HG02973 (cell line): ENCODE results near the gene NUP205.
A peak's percentile ranks its signal among the peaks of the same experiment; 100 is the strongest.

Source experiments
- ATAC-seq: cut with Tn5 transposase; IDR thresholded peaks from one replicate; pipeline ENCODE4 v1.9.1; 2021; ENCODE audit warnings: moderate library complexity; ENCODE audit not compliant: unreplicated experiment

NUP205 gene, protein sequence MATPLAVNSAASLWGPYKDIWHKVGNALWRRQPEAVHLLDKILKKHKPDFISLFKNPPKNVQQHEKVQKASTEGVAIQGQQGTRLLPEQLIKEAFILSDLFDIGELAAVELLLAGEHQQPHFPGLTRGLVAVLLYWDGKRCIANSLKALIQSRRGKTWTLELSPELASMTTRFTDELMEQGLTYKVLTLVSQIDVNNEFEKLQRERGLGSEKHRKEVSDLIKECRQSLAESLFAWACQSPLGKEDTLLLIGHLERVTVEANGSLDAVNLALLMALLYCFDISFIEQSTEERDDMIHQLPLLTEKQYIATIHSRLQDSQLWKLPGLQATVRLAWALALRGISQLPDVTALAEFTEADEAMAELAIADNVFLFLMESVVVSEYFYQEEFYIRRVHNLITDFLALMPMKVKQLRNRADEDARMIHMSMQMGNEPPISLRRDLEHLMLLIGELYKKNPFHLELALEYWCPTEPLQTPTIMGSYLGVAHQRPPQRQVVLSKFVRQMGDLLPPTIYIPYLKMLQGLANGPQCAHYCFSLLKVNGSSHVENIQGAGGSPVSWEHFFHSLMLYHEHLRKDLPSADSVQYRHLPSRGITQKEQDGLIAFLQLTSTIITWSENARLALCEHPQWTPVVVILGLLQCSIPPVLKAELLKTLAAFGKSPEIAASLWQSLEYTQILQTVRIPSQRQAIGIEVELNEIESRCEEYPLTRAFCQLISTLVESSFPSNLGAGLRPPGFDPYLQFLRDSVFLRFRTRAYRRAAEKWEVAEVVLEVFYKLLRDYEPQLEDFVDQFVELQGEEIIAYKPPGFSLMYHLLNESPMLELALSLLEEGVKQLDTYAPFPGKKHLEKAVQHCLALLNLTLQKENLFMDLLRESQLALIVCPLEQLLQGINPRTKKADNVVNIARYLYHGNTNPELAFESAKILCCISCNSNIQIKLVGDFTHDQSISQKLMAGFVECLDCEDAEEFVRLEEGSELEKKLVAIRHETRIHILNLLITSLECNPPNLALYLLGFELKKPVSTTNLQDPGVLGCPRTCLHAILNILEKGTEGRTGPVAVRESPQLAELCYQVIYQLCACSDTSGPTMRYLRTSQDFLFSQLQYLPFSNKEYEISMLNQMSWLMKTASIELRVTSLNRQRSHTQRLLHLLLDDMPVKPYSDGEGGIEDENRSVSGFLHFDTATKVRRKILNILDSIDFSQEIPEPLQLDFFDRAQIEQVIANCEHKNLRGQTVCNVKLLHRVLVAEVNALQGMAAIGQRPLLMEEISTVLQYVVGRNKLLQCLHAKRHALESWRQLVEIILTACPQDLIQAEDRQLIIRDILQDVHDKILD (N-terminal part only)

DNA sequence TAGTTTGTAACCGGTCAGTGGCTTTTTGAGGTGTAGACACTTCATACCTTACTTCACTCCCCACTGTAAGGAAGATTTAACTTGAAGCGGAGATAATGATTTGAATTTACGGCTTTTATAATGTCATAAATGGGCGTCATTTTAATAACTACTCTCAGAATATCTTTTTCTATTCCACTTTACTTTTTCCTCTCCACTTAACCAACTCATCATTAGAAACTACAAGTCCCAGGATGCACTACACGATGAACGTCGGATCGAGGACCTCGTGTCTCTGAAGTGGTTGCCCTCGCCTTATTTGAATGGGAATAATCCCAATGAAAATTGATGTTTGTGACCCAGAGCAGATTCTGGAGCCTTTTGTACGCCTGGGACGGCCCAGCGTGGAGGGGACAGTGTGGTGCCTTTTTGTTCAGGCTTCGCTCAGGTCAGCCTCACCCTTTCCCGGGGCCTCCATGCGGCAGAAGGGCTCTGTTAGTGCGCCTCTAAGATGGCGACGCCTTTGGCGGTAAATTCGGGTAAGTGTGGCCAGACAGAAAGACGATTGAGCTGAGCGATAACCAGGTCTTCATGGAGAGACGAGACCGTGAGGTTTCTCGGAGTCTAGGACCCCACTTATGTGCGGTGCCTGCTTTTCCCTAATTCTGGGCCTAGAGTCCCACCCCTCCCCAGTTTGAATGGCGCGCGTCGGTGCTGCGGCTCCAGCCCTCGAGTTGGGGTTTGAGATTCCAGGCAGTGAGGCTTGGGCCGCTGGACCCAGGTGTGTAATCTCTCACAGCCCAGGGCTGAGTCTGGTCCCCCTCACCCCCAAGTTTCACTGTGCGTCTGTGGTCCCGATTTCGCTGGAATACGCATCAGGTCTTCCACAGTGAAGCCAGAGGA lies at the start of gene NUP205:
TSS of gene NUP205 (plus strand) at position 463 of the 882 bp plus-strand sequence. CDS start at position 491, 28 bp downstream.
- peak; percentile 62 for ATAC-seq

DNA sequence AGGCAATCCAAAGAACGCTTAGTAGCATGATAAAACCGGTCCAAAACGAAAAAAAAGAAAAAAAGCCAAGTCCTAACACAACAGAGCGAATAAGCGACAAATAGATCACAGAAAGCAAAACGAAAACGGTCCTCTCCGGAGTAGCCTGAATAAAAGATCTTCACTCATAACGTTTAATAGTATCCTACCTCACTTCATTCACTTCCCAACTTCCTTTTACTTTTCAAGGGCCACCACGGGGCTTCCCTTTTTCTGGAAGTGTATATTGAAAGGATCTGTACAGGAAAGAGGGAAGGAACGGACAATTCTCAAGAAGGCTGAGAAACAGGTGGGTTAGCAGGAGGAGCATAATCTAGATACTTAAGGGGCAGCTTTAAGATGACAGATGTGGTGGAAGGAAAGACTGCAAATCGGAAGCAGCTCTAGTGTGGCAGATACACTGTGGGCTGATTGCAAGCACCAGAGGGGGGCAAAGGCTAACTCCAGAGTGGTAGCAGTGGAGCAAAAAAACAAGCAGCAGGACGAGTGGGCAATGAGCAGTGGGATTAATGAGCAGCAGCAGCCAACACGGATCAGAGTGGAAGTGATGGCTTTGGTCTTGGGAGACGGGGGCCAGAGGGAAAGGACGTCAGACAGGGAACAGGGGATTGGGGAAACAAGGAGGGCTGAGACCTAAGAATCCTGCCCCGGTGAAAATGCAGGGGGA lies 48.7 kb upstream of the NUP205 start:
- ATAC-seq, result no peak

DNA sequence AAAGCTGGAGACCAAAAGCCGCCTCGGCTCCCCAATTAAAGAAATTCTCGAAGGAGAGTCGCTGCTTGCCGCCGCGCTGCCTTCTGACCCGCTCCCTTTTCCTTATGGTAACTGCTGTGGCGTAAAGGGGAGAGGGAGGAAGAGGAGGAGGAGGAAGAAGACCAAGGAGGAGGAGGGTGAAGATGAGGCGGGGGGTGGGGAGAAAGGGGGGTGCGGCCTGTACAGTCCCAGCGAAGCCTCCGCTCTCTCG lies 48.2 kb upstream of the NUP205 start:
- no peak for ATAC-seq

DNA sequence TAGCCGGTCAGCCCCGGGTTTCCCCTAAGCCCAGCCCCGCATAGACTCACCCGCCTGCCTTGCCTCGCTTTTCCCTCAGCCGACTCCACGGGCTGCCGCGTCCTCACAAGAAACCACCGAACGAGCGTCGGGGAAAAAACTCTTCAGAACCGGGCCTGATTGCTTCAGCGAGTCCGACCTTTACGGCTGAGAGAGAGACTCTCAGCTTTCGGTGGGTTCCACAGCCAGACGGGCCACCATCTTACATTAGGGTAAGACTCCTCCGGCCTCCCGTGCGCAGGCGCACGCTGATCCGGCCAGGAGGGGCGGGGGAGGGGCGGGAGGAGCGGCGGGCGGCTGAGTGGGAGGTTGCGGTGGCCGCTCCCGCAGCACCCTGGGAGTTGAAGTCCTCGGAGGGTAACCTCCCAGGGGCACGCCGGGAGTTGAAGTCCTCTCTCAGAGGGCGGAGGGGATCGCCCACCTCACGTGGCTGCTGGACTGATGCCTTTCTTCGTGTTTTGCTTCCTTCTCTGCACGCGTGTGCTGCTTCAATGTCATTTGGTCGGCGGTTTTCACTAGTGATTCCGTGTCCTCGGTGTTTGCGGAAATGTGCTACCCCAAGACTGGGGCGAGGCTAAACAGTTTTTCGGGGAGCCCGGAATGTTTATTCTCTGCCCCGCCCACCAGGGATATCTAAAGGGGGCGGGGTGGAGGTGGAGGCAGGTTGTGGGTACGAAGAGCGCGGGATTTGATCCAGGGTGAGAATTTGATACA lies 47.7 kb upstream of the NUP205 start, which contains the start of gene CNOT4:
TSS of gene CNOT4 (minus strand) at position 264 of the 753 bp plus-strand sequence. CDS start 71,771 bp downstream, outside the sequence.
- ATAC-seq, result peak; percentile 94

DNA sequence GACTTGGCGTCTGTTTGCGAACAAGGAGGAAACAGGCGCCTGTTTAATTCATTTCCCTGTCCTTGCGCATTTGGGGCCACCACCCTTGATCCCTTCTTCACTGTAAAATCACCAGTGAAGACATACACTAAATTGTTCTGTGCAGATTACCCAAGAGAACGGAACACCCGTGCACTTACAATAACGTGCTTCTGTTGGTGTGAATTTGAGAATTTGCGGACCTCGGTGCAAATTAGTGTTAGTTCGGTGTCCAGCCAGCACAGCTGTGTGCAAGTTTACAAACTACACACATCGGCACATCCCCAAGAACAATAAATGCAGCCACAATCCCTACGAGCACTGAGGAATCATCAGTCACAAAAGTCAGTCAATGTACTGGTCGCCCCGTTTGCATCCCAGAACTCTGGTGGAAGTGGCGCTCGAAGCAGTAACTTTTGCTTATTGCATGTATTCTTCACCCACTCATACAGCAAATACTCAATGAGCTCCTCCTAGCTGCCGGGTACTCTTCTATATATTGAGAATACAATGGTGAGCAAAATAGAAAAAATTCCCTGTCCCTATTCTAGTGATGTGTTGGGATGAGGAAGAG lies 47.0 kb upstream of the NUP205 start:
- no peak for ATAC-seq

DNA sequence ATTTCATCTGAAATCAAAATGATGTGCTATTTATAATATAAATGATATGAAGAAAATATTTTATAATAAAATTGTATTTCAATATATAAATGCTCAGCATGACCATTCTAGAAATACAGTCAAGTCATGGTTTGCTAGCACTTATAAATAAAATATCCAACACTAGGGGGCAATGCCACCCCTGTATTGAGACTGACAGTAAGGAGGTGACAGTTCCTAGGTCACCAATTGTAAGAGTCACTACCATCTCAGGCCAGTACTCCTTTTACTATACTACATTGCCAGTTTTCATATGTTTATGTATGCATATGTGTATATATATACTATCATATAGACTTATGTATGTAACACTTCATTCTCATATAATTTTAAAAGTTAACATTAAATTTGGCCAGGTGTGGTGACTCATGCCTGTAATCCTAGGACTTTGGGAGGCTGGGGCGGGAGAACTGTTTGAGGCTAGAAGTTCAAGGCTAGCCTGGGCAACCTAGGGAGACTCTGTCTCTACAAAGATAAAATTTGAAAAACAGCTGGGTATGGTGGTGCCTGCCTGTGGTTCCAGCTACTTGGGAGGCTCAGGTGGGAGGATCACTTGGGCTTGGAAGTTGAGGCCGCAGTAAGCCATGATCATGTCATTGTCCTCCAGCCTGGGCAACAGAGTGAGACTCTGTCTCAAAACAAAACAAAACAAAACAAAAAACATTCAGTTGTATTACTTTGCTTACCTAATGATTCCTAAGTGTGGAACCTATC lies 45.4 kb upstream of the NUP205 start:
- ATAC-seq, result peak; percentile 33

DNA sequence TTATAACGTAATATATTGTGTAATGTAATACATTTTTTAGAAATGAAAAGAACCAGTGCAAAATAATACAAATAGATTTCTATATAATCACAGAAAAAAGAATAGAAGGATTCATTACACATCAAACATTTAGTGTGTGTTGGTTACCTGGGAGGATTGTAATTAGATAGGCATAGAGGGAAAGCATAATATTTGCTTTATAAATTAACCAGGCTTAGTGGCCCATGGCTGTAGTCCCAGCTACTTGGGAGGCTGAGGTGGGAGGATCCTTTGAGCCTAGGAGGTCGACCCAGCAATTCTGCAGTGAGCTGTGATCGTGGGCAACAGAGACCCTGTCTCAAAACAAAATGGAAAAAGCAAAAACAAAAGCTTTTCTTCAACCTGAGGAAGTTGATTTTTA lies 42.9 kb upstream of the NUP205 start:
- ATAC-seq, result no peak

DNA sequence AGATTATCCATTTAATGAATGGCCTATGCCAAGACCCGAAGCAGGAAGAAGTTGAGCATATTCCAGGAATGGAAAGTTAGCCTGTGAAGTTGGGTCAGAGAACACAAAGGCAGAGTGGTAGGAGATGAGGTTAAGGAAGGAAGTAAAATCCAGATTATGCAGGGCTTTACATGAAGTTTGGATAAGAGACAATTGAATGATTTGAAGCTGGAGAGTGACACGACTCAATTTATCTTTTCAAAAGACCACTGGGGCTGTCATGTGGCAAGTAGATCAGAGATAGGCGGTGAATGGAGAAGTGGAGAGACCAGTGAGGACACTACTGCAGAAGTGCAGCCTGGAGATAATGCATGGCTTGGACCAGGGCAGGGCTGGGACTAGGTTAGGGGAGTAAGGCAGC lies 40.7 kb upstream of the NUP205 start:
- no peak for ATAC-seq

DNA sequence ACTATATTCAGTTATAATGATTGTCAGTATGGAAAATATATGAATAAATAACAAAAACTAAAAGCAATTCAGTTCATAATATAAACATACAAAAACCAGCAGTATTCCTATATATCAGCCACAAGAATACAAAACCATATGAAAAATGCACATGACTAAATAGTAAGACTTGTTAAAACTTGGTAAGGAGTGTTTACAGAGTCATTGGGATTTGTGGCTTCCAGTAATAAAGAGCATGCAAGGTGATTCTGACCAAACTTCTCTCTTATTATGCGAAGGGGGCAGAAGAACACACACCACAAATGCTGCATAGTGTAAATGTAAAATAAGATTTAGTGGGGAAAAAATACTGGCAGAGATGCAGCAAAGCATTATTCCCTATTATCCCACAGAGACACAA lies 39.0 kb upstream of the NUP205 start:
- no peak for ATAC-seq

DNA sequence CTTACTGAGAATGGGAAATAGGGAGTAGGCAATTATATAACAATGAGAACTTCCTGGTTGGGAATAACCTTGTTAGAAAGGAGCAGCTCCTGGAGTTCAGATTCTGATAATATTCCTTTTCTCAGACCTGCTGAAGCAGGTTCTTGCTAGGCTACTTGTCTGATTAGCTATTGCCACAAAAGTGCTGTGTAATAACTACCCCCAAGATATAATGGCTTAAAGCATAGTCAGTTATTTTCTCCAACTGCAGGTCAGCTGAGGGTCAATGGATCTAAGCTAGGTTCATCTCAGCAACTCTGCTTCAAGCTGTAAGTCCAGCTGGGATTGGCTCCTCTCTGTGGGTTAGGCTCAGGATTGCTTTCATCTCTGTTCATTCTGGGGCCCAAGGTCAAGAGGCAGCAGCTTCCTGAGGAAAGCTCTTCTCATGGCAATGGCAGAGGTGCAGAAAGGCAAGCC lies 38.5 kb upstream of the NUP205 start:
- ATAC-seq, result no peak

DNA sequence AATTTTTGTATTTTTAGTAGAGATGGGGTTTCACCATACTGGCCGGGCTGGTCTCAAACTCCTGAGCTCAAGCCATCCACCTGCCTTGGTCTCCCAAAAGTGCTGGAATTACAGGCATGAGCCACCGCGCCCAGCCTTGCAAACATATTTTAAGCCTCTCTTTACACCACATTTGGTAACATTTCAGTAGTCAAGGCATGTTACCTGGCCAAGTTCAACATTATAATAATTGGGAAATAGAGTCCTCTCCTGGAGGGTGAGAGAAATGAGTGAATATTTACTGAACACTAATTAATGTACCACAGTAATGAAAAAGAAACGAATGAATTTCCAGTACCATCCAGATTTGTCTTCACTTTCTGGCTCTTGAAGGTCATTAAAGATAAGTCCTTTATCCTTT lies 37.8 kb upstream of the NUP205 start:
- ATAC-seq, result no peak

DNA sequence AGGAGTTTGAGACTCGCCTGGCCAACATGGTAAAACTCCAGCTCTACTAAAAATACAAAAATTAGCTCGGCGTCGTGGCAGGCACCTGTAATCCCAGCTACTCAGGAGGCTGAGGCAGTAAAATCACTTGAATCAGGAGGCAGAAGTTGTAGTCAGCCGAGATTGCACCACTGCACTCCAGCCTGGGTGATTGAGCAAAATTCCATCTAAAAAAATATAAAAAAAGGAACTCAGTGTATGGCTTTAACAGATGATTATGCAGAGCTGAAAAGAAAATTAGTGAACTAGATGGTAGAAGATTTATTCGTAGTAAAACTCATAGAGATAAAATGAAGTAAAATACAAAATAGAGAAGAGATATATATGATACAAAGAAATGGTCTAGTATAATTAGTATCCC lies 35.2 kb upstream of the NUP205 start:
- ATAC-seq, result no peak

DNA sequence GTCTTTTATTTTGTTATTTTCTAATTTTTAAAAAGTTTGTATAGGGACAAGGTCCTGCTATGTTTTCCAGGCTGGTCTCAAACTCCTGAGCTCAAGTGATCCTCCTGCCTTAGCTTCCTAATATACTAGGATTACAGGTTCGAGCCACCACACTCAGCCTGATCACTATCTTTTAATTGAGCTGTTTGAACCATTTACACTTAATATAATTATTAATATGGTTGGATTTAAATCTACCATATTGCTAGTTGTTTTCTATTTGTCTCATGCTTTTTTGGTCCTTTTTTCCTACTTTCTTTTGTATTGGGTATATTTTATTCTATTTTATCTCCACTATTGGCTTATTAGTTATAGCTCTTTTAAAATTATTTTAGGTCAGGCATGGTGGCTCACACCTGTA lies 34.6 kb upstream of the NUP205 start:
- no peak for ATAC-seq

DNA sequence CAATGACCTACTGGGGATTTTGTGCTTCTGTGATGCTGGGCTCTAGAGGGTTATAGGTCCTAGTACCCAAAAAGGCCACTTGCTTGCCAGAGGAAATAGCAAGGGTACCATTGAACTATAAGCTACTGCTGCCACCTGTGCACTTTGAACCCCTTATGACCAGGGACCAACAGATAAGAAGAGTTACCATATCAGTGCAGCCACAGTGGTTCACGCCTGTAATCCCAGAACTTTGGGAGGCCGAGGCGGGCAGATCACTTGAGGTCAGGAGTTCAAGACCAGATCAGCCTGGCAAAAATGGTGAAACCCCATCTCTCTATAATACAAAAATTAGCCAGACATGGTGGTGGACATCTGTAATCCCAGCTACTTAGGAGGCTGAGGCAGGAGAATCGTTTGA lies 32.3 kb upstream of the NUP205 start:
- ATAC-seq, result no peak

DNA sequence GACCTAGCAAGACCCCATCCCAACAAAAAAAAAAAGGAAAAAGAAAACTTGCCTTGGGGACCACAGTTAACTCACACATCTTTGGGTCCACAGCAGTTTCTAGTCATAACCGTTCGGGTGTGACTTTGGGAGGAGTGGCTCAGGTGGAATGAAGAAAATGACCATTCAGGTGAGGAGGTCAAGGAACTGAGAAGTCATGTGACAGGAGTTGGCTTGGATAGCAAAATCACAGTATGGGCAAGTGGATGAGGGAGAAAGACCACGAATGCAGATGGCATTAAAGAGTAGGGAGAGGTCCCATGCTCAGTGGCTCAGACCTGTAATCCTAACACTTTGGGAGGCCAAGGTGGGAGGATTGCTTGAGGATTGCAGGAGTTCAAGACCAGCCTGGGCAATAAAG lies 30.7 kb upstream of the NUP205 start:
- ATAC-seq, result no peak

DNA sequence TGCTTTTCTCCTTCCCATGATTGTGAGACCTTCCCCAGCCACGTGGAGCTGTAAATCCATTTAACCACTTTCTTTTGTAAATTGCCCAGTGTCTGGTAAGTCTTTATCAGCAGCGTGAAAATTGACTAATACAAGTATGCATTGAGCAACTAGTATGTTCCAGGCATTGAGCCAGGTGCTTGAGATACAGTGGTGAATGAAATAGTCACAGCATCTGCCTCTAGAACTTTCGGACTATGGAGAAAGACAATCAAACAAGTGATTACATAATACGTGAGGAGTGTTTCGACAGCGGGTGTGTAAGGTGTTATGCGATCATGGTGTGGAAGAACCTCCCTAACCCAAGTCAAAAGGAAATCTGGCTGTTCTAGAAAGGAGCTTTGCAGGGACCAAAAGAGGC lies 21.6 kb upstream of the NUP205 start:
- no peak for ATAC-seq

DNA sequence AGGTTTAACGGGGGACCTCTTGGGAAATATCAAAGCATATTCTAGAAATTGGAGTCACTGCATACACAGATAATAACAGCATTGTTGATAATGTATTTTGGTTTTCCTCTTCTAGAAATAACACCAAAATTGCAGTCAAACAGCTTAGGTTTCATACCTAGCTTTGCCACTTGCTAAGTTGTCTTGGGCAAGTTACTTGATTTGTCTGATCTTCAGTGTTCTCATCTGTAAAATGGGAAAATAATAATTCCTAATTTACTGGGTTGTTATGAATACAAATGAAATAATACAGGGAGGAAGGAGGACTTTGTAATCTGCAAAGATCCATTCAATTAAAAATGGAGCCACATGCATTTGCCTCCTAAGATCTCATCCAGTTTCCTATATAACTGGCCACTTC lies 20.3 kb upstream of the NUP205 start:
- ATAC-seq, result no peak

DNA sequence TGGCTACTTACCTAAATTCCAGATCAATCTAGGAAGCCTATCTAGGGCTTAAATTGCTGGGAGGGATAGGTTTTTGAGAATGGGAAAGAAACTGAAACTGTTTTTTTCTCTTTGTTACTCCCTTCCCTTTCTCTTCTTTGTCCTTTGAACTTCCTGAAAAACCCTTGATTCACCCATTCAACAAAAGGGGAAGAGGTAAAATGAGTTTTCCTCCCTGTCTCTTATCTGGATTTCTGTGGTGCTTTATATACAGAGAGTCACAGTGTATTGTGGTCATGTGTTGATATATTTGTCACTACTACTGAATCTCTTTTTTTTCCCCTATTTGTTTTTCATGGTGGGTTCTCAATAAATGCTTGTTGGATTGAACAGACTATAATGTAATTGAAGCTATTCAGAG lies 19.8 kb upstream of the NUP205 start:
- ATAC-seq, result no peak
